ENCODE measurements around the gene MRPL32. TPM values are rescaled to one million over a fixed set of nuclear protein-coding genes. Genes with fewer than 3 reads are reported as not detected.
A peak's percentile ranks its signal among the peaks of the same experiment; 100 is the strongest.

Gene MRPL32
- total RNA-seq, 1 experiment from 2014 or later, result 85.3 TPM

GRCh38 chr7:42926204-42926603 is 6.0 kb upstream of the MRPL32 start:
- DNase-seq (ENCODE audit: low read depth), result no peak

- no peak for DNase-seq (ENCODE audit: low read depth)
Observed at GRCh38 chr7:42928754-42929153, 3.4 kb upstream of the MRPL32 start.

- no peak for DNase-seq (ENCODE audit: low read depth)
Observed at GRCh38 chr7:42929449-42929848, 2.7 kb upstream of the MRPL32 start.

- no peak for DNase-seq (ENCODE audit: low read depth)
Observed at GRCh38 chr7:42930889-42931288, 1.3 kb upstream of the MRPL32 start.

GRCh38 chr7:42931447-42931833 is 736 bp upstream of the MRPL32 start:
- DNase-seq (ENCODE audit: low read depth), result peak; percentile 36

GRCh38 chr7:42932811-42933591 is 825 bp downstream of the MRPL32 start:
- peak; percentile 41 for DNase-seq (ENCODE audit: low read depth)

- no peak for DNase-seq (ENCODE audit: low read depth)
Observed at GRCh38 chr7:42934291-42934690, 2.1 kb downstream of the MRPL32 start.

- no peak for DNase-seq (ENCODE audit: low read depth)
Observed at GRCh38 chr7:42935861-42936260, 3.7 kb downstream of the MRPL32 start.

GRCh38 chr7:42939457-42940240 is 7.5 kb downstream of the MRPL32 start:
- no peak for DNase-seq (ENCODE audit: low read depth)

GRCh38 chr7:42940985-42941847 is 9.0 kb downstream of the MRPL32 start:
- peak; percentile 68 for DNase-seq (ENCODE audit: low read depth)

GRCh38 chr7:42945821-42946626 is 13.8 kb downstream of the MRPL32 start:
- DNase-seq (ENCODE audit: low read depth), result peak; percentile 51

- peak; percentile 33 for DNase-seq (ENCODE audit: low read depth)
Observed at GRCh38 chr7:42946627-42946950, 14.4 kb downstream of the MRPL32 start.

- DNase-seq (ENCODE audit: low read depth), result peak; percentile 26
Observed at GRCh38 chr7:42947521-42947920, 15.3 kb downstream of the MRPL32 start.

GRCh38 chr7:42950417-42950816 is 18.2 kb downstream of the MRPL32 start:
- no peak for DNase-seq (ENCODE audit: low read depth)

GRCh38 chr7:42952328-42952727 is 20.2 kb downstream of the MRPL32 start:
- no peak for DNase-seq (ENCODE audit: low read depth)

GRCh38 chr7:42953994-42954393 is 21.8 kb downstream of the MRPL32 start:
- DNase-seq (ENCODE audit: low read depth), result no peak

GRCh38 chr7:42956062-42956461 is 23.9 kb downstream of the MRPL32 start:
- no peak for DNase-seq (ENCODE audit: low read depth)

- no peak for DNase-seq (ENCODE audit: low read depth)
Observed at GRCh38 chr7:42959549-42959948, 27.4 kb downstream of the MRPL32 start.

- DNase-seq (ENCODE audit: low read depth), result no peak
Observed at GRCh38 chr7:42960762-42961161, 28.6 kb downstream of the MRPL32 start.

GRCh38 chr7:42961170-42961569 is 29.0 kb downstream of the MRPL32 start:
- no peak for DNase-seq (ENCODE audit: low read depth)

GRCh38 chr7:42964293-42964692 is 32.1 kb downstream of the MRPL32 start:
- no peak for DNase-seq (ENCODE audit: low read depth)
